ENCODE measurements around the gene PRR14L.
A peak's percentile ranks its signal among the peaks of the same experiment; 100 is the strongest.

PRR14L gene

GRCh38 chr22:31637891-31638618 is 111.9 kb downstream of the PRR14L start:
- peak; percentile 59 for DNase-seq

GRCh38 chr22:31637447-31637890 is 112.5 kb downstream of the PRR14L start:
- peak; percentile 49 for DNase-seq

GRCh38 chr22:31635638-31636306 is 114.2 kb downstream of the PRR14L start:
- no peak for DNase-seq

GRCh38 chr22:31631436-31631835 is 118.5 kb downstream of the PRR14L start:
- no peak for DNase-seq

Data from right kidney (tissue), 1 donor.